ENCODE results near the gene MAL.

The MAL gene

GRCh38 chr2:95056461-95057459 lies 31.3 kb downstream of the MAL start:
- DNase-seq (ENCODE audit: low read depth): no peak
- no peak overlapping the region for H3K4me3 ChIP-seq (ENCODE audit: low read depth, low read length)

GRCh38 chr2:95057535-95058370 lies 32.2 kb downstream of the MAL start:
- TF ChIP-seq, protein P1, sequence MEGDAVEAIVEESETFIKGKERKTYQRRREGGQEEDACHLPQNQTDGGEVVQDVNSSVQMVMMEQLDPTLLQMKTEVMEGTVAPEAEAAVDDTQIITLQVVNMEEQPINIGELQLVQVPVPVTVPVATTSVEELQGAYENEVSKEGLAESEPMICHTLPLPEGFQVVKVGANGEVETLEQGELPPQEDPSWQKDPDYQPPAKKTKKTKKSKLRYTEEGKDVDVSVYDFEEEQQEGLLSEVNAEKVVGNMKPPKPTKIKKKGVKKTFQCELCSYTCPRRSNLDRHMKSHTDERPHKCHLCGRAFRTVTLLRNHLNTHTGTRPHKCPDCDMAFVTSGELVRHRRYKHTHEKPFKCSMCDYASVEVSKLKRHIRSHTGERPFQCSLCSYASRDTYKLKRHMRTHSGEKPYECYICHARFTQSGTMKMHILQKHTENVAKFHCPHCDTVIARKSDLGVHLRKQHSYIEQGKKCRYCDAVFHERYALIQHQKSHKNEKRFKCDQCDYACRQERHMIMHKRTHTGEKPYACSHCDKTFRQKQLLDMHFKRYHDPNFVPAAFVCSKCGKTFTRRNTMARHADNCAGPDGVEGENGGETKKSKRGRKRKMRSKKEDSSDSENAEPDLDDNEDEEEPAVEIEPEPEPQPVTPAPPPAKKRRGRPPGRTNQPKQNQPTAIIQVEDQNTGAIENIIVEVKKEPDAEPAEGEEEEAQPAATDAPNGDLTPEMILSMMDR (IDR thresholded peaks at IDR 0.05; ENCODE audit: control insufficient read depth, extremely low read depth, insufficient read depth): no peak
- no peak for DNase-seq (ENCODE audit: low read depth)
- no peak overlapping the region for H3K4me3 ChIP-seq (ENCODE audit: low read depth, low read length)

More at GRCh38 chr2:95056461-95057459, 31.3 kb downstream of the MAL start:
- TF ChIP-seq, protein P1 (IDR thresholded peaks at IDR 0.05; ENCODE audit: control insufficient read depth, extremely low read depth, insufficient read depth): no peak

DNA sequence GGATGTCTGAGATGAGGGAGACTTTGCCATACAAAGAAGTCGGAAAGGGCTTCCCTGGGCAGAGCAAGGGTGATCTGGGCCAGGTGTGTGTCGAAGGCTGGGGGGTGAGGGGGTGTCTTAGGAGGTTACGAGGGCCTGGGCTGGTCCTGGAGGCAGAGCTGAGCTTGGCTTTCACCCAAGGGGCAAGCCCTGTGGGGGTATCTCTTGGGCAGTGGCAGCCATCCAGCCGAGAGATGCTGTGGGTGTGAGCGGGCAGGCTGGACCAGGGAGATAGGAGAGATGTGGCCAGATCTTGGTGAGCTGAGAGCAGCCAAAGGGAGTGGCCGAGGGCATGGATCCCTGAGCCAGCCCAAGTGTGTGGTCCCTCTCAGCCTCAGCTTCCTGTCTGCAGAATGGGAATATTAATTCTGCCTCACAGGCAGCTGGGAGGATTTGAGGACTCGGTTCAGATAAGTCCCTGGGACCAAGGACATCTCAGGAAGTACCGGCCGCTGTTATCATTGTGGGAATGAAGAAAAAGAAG lies 33.0 kb downstream of the MAL start:
- TF ChIP-seq, protein P1 (IDR thresholded peaks at IDR 0.05; ENCODE audit: control insufficient read depth, extremely low read depth, insufficient read depth): no peak
- DNase-seq (ENCODE audit: low read depth): no peak
- no peak overlapping the region for H3K4me3 ChIP-seq (ENCODE audit: low read depth, low read length)

DNA sequence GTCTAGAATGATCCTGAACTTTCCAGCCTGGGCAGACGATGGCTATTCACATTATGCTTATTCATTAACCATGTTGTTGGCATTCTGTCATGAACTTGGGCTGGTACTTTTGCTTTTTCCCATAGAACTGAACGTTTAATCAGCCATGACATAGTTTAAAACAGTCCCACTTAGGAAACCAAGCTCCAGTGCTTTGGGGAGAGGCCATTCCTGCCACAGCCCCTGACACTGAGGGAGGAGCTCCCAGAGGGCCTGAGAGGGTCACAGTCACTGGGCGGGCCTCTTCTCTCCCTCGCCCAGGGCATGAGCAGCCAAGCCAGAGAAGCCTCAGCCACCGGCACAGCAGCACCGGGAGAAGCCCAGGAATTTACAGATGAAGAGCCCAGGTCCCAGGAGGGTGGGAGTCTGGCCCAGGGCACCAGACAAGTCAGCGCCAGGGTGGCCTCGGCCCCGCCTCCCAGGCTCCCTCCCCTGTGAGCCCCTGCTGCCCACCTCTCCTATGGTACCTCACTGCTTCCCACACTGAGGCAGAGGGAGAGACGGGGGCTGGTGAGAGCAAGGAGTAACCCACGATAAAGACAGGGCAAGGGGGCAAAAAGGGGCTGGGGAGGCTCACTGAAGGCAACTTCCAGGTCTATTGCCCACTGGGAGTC lies 33.6 kb downstream of the MAL start:
- TF ChIP-seq, protein P1 (IDR thresholded peaks at IDR 0.05; ENCODE audit: control insufficient read depth, extremely low read depth, insufficient read depth): no peak
- no peak overlapping the region for H3K4me3 ChIP-seq (ENCODE audit: low read depth, low read length)
- no peak for DNase-seq (ENCODE audit: low read depth)

- TF ChIP-seq, protein P1 (IDR thresholded peaks at IDR 0.05; ENCODE audit: control insufficient read depth, extremely low read depth, insufficient read depth): no peak
- DNase-seq (ENCODE audit: low read depth): no peak
Observed at GRCh38 chr2:95059656-95060370, 34.3 kb downstream of the MAL start.

More at GRCh38 chr2:95059656-95060370, 34.3 kb downstream of the MAL start:
- no peak overlapping the region for H3K4me3 ChIP-seq (ENCODE audit: low read depth, low read length)
